ENCODE results near the gene DBR1. TPM values are rescaled to one million over a fixed set of nuclear protein-coding genes. Genes with fewer than 3 reads are reported as not detected.

The DBR1 gene
- total RNA-seq, 4 donors from 2014 or later: 16.8 to 25.4 (median 18.3) TPM

GRCh38 chr3:138112362-138112761 lies 62.4 kb downstream of the DBR1 start:
- Histone ChIP-seq H3K4me1 (peaks cover 25 to 32% of the 10 kb centered on the region in 2 donors), H3K27ac (no peak overlapping the region), H3K27me3 (no peaks in the 10 kb centered on the region), H3K36me3 (no peaks in the 10 kb centered on the region), H3K4me3 (replicated peaks in 1 of 3) (no peak overlapping the region), H3K9me3 (no peaks in the 10 kb centered on the region)
- 90 to 91% methylated on average over 8 of the region's 8 CpGs for WGBS, 2 donors
- no peak for DNase-seq
- no peak for TF ChIP-seq POLR2A (IDR thresholded peaks at IDR 0.05)
- no peak for TF ChIP-seq CTCF (IDR thresholded peaks at IDR 0.05)
- intact Hi-C loops (cut with DNase I): no loop called here

Other genes with a start within 250 kb of the DBR1 start
- gene CLDN18, start 164.8 kb downstream of the DBR1 start, total RNA-seq: not detected
- 10 to 100 TPM; 12.7 to 23.0 (median 17.2) TPM for gene DZIP1L, start 59.3 kb downstream of the DBR1 start, total RNA-seq
- not detected for gene A4GNT, start 42.5 kb downstream of the DBR1 start, total RNA-seq
- gene ARMC8, start 12.4 kb upstream of the DBR1 start, total RNA-seq: 10 to 100 TPM; 57.2 to 91.8 (median 59.5) TPM
- 1 to 10 TPM in 3 of 4 donors, not detected in 1; 1.3 to 2.7 (median 2.6) TPM for gene NME9, start 154.9 kb upstream of the DBR1 start, total RNA-seq
- 10 to 100 TPM; 55.8 to 92.4 (median 69.6) TPM for gene MRAS, start 173.7 kb upstream of the DBR1 start, total RNA-seq

All from thyroid gland (tissue), 4 donors.